NOMO-1 (cell line): Measurements from ENCODE around the gene TAL1.

Experiments used
- DNase-seq, 2 experiments: peaks; one replicate each; lab custom pipeline; 2025; ENCODE audit not compliant: unreplicated experiment in 2 of 2; lab: John Stamatoyannopoulos, UW

Gene TAL1

GRCh38 chr1:47229886-47230691, 1.9 kb downstream of the TAL1 start:
- DNase-seq: no peak

DNA sequence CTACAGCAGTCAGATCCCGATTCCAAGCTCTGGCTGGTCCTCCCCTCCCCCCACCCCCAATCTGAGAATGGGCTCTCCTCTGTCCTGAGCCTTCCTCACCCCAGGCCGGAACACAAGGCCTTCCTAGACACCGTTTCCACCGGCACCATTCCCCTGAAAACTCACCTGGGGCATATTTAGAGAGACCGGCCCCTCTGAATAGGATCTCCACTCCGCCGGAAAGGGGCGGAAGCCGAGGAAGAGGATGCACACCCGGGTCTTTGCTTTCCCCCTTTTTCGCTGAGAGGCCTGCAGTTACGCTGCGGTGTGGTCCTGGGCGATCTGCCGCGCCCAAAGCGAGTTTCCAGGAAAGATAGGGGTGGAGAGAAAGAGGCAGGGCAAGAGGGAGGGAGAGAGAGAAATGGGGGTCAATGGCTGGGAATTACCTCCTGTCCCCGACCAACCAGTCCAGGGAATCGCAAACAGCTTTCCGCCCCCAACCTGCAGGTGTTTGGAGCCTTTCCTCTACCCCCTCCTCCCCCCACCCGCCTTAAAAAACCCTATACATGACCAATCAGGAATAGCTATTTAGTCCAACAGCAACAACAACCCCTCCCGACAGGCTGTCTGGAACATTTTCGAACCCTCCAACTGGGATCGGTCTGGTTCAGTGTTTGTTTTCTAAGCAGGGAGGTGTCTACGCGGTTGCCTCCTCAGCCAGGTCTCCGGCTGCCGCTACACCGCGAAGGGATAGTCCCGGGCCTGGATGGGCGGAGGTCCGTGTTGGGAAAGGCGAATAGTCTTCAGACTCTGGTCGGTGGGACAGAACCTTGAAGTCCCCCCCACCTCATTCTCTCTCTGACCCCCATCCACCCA, 2.8 kb downstream of the TAL1 start:
- DNase-seq: no peak

- DNase-seq: no peak
Measured at GRCh38 chr1:47228644-47229030, 3.4 kb downstream of the TAL1 start.

DNA sequence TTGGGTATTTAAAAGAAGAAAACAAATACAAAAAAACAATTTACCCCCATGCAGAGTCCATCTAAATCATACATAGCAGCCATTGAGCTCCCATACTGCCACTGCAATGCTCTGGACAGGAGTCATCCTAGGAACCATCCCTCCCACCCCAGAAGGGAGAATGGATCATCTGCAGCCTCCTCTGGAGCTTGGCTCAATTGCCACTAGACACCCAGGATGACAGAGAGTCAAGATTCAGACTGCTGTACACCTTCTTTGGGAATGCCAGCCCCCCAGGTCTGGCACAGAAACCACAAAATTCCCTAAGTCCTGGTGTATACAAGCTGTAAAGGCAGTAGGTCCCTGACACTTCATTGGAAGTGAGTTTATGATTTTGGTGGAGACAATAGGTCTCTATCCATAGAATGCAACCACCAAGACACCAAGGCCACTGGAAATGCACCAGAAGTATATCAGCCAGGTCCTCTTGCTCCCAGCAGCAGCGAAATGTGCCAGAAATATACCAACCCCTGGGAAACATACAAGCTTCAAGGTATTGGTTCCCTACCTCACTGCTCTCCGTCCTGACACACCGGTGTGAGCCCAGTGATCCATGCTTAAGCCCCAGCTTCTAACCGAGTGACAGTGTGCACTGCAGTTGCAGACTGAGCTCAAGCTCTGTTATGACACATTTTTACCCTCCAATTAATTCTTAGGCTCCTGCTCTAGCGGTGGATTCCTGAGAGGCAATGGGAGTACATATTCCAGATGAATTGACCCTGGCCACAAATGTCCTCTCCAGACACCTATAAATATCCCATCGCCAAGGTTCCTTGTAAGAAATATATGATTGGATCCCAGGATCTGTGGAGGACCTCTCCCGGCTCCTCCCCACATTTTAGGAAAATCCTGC, 4.4 kb downstream of the TAL1 start:
- DNase-seq: no peak

DNA sequence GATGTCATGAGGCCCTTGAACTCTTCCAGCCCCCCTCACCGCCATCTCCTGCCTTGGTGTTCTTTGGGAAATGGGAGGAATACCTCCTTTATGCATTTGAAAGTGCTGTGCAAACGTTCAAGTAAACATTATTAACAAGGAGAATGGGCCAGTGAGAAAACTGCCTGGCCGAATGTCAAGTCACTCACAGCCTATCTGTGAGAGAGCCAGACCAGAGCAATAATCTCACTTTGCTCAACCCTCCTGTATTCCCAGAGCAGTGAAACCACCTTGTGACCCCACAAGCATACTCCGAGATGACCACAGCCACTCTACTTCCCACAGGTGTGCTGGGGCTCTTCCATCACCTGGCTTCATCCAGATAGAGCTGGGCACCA, 5.2 kb downstream of the TAL1 start:
- DNase-seq: no peak

DNA sequence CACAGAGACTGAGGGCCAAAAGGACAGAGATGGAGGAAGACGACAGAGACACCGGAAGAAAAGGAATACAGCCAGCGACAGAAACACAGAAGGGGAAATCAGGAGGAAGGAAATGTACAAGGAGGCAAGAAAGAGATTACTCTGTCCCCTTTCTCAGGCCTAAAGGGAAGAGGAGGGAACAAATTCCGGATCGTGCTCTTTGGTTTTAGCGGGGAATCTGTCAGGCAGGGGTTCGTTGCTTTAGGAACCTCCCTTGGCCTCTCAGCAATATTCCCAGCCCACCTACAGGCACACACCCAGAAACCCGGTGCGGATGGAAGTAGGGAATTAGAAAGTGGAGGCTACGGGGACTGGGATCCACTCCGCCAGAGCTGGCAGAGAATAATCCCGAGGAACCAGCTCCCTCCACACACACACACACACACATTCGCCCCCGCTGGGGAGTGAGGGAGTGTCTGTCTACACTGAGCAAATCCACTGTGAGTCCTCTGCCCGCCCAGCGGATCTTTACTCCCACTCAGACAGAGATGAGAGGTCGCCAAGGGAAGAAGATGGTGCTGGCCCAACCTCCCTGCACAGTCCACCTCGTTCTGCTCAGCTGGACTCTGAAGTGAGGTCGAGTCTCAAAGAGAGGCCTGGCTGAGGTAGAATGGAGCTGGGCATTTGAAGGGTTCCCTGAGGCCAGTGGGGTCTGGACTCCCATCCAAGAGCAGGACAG, 5.7 kb downstream of the TAL1 start:
- no peak for DNase-seq

DNA sequence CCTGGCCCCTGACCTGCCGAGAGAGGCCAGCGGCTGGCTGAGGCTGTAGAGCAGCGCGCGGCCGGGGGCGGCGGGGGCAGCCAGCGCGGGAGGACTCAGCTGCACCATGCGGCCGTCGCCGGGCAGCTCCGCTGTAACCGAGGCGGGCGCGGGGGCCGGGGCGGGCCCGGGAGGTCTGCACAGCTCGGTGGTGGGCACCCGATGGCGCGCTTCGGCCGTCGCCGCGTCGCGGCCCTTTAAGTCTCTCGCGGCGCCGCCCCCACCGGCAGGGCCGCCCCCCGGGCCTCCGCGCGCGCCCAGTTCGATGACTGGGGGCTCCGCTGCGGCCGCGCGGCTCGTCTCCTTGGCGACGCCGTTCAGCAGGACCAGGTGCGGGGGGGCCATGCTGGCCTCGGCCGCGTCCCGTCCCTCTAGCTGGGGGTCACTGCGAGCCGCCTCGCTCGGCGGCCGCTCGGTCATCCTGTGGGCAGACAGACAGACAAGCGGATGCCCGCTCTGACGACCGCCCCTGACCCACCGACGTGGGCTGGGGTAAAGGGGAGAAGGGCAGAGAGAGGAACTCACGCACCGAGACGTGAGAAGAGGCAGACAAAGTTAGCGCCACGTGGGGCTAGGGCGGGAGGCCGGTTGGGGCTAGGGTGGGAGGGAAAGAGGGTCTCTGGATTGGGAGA, 6.5 kb downstream of the TAL1 start:
- no peak for DNase-seq

DNA sequence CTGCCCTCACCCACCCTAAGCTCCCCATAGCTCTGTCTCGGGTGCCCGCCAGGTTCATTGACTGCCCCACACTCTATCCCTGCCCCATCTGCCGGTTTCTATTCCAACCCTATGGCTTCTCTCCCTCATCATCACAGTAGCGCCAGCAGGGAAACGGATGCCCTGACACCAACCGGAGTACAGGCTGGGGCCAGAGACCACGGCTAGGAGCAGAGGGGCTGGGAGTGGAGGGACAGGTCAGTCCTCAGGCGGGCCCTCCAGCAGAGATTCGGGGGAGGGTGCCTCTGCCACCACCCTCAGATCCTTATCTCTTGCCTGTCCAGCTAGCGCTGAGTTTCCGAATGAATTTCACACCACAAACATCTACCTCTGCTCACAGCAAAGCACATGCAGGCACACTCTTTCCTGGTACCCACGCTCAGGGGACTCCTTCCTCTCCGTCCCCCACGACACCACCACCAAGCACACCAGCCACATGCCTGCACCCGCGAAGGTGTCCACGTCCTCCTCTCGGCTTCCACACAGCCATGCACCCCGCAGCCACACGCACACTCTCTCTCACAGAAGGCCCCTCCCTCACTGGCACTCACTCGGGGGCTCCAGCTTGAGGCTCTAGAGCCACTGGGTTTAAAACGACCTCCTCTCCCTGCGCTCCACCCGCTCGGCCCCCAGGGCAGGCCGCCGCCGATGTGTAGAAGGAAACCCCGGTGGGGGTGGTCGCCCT, 7.2 kb downstream of the TAL1 start:
- DNase-seq: no peak

- no peak for DNase-seq
Measured at GRCh38 chr1:47223921-47224675, 7.9 kb downstream of the TAL1 start.

GRCh38 chr1:47223174-47223920, 8.7 kb downstream of the TAL1 start:
- DNase-seq: no peak

DNA sequence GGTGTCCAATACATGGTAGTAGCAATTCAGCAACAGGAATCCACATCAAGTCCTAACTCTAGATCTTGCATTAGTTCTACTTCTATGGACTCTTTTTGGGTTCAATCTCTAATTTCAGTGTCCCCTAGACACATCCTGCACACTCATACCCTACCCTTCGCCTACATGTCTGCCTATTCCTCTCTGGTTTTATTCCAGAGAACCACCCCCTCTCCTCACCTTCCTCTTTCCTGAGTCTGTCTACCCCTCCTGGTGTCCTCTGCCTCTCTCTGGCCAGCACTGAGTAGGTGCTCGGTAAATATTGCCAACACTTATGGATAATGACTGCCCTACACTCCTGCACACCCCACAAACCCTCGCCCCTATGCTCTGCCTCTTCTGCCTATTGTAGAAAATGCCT, 9.5 kb downstream of the TAL1 start:
- DNase-seq: no peak

- no peak for DNase-seq
Measured at GRCh38 chr1:47219590-47220220, 12.3 kb downstream of the TAL1 start.

DNA sequence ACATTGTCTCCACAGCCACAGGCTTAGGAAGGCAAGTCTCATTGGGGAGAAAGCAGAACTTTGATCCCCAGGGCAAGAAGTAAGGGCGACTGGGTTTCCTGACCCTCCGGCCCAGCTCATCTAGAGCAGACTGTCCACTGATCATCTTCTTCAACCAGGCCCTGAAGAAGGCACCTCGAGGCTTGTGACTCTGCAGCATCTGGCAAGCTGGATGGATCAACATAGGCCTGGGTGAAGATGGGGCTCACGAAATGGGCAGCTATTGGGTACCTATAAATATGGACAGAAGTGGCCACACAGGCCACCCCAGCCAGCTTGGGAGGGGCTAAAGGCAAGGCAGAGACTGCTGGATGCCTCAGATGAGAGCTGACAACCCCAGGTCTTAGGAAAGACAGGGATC, 13.0 kb downstream of the TAL1 start:
- no peak for DNase-seq

DNA sequence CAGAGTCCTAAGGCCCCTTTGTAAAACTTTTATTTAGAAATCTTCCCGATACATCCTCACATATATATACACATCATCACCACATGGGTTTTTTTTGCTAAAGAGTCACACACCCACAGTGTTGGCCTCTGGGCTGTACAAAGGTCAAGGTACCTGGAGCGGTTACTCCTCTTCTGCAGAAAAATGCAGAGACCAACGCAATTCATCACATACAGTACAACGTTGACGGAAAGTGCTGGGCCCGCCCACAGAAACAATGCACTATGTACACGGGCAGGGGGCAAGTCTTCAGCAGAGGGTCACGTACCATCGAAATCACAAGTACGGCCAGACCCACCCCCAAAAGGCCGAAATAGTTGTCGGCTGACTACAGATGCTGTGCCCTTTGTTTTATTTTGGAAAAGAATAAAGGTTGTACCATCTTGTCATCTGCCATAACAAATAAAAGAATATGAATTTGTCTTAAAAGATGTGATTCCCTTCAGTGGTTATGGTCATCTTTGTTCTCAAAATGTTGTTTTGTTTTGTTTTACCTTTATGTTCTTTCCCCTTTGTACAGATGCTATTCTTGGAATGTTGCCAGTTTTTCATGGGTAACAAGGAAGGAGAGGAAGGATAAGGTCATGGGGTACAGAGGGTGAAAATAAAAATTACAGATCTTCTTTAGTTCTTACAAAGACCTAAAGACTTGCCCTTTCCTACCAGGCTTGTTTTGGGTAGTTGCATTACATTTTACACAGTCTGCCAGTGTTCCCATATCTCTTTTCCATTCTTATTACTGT, 15.6 kb downstream of the TAL1 start:
- no peak for DNase-seq

DNA sequence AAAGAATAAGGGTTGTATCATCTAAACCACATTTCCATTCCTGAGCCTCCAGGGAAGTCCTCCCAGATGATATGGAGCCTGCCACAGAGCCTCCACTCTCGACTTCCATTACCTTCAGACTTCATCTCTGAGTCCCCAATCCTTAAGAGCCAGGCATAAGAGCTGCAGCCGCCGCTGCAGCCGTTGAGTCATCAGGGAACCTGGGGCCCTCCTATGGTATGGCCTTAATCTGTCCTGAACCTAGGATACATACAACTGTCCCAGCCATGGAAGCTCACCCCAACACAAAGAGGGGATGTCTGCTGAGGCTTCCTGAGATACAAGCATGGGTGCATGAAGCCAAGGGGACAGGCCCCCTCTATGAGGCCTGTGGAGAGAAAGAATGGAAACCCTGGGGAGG, 16.3 kb downstream of the TAL1 start:
- DNase-seq: no peak

DNA sequence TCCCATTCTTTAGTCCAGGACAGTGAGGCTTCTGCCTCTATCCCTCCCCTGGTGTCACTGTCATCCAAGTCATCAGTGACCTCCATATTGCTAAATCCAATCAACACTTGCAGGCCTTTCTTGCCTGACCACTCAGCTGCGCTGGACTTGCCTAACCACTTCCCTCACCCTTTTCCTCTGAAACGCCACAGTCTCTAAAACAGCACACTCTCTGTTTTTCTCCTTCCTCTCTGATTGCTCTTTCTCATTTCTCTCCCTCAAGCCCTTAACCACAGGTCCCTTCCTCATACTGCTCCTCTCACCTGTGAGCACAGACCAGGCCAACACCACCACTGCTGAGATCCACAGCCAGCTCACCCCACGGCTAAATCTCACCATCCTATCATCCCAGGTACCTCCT, 17.5 kb downstream of the TAL1 start:
- DNase-seq: no peak
